Measurements from ENCODE around the gene ETNPPL. TPM values are rescaled to one million over a fixed set of nuclear protein-coding genes. Genes with fewer than 3 reads are reported as not detected.

Gene ETNPPL
- not detected for total RNA-seq

DNA sequence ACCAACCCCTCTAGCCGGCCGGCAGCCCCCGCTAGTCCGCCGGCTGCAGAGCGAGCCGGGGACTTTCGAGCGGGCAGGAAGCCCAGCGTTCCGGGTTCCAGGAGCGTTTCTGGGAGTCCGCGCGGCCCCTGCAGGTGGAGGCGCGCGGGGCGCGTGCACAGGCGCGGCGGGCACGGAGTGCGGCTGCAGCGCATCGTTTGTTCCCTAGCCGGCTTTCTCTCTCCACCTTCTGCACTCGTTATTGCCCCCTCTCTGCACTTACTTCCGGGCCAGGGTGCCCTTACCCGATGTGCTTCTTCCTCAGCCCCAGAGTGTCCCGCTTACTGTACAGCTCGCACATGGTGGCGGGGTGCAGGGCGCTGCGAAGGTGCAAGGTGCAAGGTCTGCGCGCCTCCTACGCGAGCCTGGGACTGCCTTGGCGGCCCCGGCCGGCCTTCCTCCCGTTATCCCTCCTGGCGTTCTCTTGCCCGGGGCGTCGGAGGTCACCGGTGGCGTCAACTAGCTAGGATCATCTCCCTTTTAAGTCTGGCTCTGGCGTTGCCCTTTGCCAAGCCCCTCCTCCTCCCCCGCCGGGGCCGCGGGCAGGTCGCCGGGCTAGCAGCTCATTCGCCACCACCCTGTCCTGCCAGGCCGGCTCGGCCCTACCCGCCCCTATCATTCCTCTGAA lies at the start of gene ETNPPL:
ETNPPL (minus strand) TSS at position 495 of the 667 bp plus-strand sequence; CDS start at position 340, 155 bp downstream.
- DNase-seq (ENCODE audit: low spot score in 2 of 2): no peak
- peak within 1 kb of the TSS; percentile 5 for H3K4me3 ChIP-seq (ENCODE audit: low read depth, poor library complexity, severe bottlenecking)
- intact Hi-C loops (cut with DNase I; ENCODE audit: low total_unique reads): no loop called here
- TF ChIP-seq, protein P1, sequence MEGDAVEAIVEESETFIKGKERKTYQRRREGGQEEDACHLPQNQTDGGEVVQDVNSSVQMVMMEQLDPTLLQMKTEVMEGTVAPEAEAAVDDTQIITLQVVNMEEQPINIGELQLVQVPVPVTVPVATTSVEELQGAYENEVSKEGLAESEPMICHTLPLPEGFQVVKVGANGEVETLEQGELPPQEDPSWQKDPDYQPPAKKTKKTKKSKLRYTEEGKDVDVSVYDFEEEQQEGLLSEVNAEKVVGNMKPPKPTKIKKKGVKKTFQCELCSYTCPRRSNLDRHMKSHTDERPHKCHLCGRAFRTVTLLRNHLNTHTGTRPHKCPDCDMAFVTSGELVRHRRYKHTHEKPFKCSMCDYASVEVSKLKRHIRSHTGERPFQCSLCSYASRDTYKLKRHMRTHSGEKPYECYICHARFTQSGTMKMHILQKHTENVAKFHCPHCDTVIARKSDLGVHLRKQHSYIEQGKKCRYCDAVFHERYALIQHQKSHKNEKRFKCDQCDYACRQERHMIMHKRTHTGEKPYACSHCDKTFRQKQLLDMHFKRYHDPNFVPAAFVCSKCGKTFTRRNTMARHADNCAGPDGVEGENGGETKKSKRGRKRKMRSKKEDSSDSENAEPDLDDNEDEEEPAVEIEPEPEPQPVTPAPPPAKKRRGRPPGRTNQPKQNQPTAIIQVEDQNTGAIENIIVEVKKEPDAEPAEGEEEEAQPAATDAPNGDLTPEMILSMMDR (IDR thresholded peaks at IDR 0.05): no peak
- TF ChIP-seq POLR2A (IDR thresholded peaks at IDR 0.05): no peak
- 0 to 1% methylated on average over 44 to 55 of the region's 61 CpGs for WGBS, 2 donors

DNA sequence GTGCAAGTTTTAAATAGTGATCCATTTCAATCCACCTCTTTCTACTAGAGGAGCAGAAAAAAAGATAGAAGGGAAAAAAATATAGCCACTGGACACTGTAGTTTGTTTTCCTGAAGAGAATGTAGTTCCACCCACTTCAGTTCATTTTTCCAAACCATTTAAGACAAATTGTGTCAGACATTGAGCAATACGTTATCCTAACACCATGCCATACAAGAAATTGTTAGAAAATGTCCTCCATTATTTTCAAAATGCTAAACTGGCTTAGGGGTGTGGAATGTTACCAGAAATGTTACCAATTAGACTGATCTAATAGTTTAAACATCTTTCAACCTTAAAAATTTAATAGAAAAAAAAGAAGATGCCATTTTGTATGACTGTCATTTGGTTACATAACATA lies 48.6 kb upstream of the ETNPPL start:
- TF ChIP-seq, protein P1 (IDR thresholded peaks at IDR 0.05): no peak
- WGBS, 2 donors: 80 to 82% methylated on average over 1 of the region's 1 CpG
- no peak for DNase-seq (ENCODE audit: low spot score in 2 of 2)
- no peak overlapping the region for H3K4me3 ChIP-seq (ENCODE audit: low read depth, poor library complexity, severe bottlenecking)
- intact Hi-C loops (cut with DNase I; ENCODE audit: low total_unique reads): no loop called here

- 89 to 98% methylated on average over 1 of the region's 1 CpG for WGBS, 2 donors
- TF ChIP-seq, protein P1 (IDR thresholded peaks at IDR 0.05): no peak
- TF ChIP-seq POLR2A (IDR thresholded peaks at IDR 0.05): no peak
- DNase-seq (ENCODE audit: low spot score in 2 of 2): no peak
- no peak overlapping the region for H3K4me3 ChIP-seq (ENCODE audit: low read depth, poor library complexity, severe bottlenecking)
- intact Hi-C loops (cut with DNase I; ENCODE audit: low total_unique reads): no loop called here
Observed at GRCh38 chr4:108810087-108810486, 47.2 kb upstream of the ETNPPL start.

DNA sequence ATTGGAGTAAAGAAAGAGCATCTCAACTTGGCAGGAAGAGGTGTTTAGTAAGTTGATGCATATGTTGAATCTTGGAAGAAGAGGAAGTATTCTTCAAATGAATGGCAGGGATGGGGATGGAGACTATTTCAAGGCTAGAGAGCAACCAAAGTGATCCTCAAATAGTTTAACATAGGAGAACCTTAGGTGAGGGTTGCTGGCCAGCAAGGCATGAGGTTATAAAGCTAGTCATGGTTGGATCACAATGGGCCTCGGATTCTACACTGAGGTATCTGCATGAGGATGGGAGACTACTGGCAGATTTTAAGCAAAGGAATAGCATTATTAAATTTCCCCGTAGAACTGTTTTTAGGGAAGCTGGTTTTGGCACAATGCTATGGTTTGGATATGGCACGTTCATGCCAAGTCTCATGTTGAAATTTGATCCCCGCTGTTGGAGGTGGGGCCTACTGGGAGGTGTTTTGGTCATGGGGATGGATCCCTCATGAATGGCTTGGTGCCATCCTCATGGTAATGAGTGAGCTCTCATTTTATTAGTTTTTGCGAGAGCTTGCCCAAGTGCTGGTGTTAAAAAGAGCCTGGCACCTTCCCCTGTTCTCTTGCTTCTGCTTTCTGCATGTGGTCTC lies 41.9 kb upstream of the ETNPPL start:
- DNase-seq (ENCODE audit: low spot score in 2 of 2): no peak
- TF ChIP-seq, protein P1 (IDR thresholded peaks at IDR 0.05): no peak
- no peak for TF ChIP-seq POLR2A (IDR thresholded peaks at IDR 0.05)
- H3K4me3 ChIP-seq (ENCODE audit: low read depth, poor library complexity, severe bottlenecking): no peak overlapping the region
- WGBS, 2 donors: 35 to 43% methylated on average over 5 of the region's 5 CpGs
- intact Hi-C loops (cut with DNase I; ENCODE audit: low total_unique reads): no loop called here

- 58 to 70% methylated on average over 5 of the region's 5 CpGs for WGBS, 2 donors
- intact Hi-C loops (cut with DNase I; ENCODE audit: low total_unique reads): no loop called here
- DNase-seq (ENCODE audit: low spot score in 2 of 2): no peak
- no peak for TF ChIP-seq POLR2A (IDR thresholded peaks at IDR 0.05)
- TF ChIP-seq, protein P1 (IDR thresholded peaks at IDR 0.05): no peak
- H3K4me3 ChIP-seq (ENCODE audit: low read depth, poor library complexity, severe bottlenecking): no peak overlapping the region
Observed at GRCh38 chr4:108799306-108799705, 36.5 kb upstream of the ETNPPL start.
